HepG2 (cell line): ENCODE results near the gene ZMYND10. TPM values are rescaled to one million over a fixed set of nuclear protein-coding genes. Genes with fewer than 3 reads are reported as not detected.

ENCODE experiments used
- ATAD3A ChIP-seq: sonication (generic); formaldehyde crosslinking; IDR thresholded peaks from 2 replicates; pipeline ENCODE4 v1.4.0; 2020; ENCODE audit warnings: missing genetic modification reagents
- ETV6 ChIP-seq: sonication (generic); formaldehyde crosslinking; conservative IDR thresholded peaks from 2 replicates; pipeline ENCODE4 v1.4.0; 2020; ENCODE audit warnings: missing genetic modification reagents
- FLYWCH1 ChIP-seq: sonication (generic); formaldehyde crosslinking; IDR thresholded peaks from 2 replicates; pipeline ENCODE4 v1.8.1; 2023; ENCODE audit warnings: mild to moderate bottlenecking, missing genetic modification reagents
- FOXJ3 ChIP-seq: sonication (generic); formaldehyde crosslinking; IDR thresholded peaks from 2 replicates; pipeline ENCODE4 v1.4.0; 2020; ENCODE audit warnings: missing genetic modification reagents, mild to moderate bottlenecking, borderline replicate concordance
- IRX3 ChIP-seq: sonication (generic); formaldehyde crosslinking; IDR thresholded peaks from 2 replicates; pipeline ENCODE4 v1.8.1; 2023; ENCODE audit warnings: mild to moderate bottlenecking, low read depth, missing genetic modification reagents, borderline replicate concordance
- KDM2A ChIP-seq: sonication (generic); formaldehyde crosslinking; IDR thresholded peaks from 2 replicates; pipeline ENCODE4 v1.4.0; 2020; ENCODE audit warnings: low read depth, missing genetic modification reagents, borderline replicate concordance
- MAFG ChIP-seq: sonication (generic); formaldehyde crosslinking; IDR thresholded peaks from 2 replicates; pipeline ENCODE4 v1.5.1; 2020; ENCODE audit warnings: mild to moderate bottlenecking, missing genetic modification reagents
- MED1 ChIP-seq: sonication (generic); formaldehyde crosslinking; IDR thresholded peaks from 2 replicates; pipeline ENCODE4 v1.4.0; 2020; ENCODE audit warnings: missing genetic modification reagents
- NFIB ChIP-seq: sonication (generic); formaldehyde crosslinking; IDR thresholded peaks from 2 replicates; pipeline ENCODE4 v1.9.0; 2021; ENCODE audit warnings: missing genetic modification reagents, mild to moderate bottlenecking, borderline replicate concordance
- NFYB ChIP-seq: sonication (generic); formaldehyde crosslinking; IDR thresholded peaks from 2 replicates; pipeline ENCODE4 v1.4.0; 2020; ENCODE audit warnings: missing genetic modification reagents
- NR3C1 ChIP-seq: sonication (generic); formaldehyde crosslinking; IDR thresholded peaks from 2 replicates; pipeline ENCODE4 v1.4.0; 2020; ENCODE audit warnings: missing genetic modification reagents
- PHF8 ChIP-seq: sonication (generic); formaldehyde crosslinking; IDR thresholded peaks from 2 replicates; pipeline ENCODE4 v1.5.0; 2020; ENCODE audit warnings: missing genetic modification reagents
- PRMT3 ChIP-seq: sonication (generic); formaldehyde crosslinking; IDR thresholded peaks from 2 replicates; pipeline ENCODE4 v1.8.1; 2022; ENCODE audit warnings: low read depth, mild to moderate bottlenecking, moderate library complexity, missing genetic modification reagents, borderline replicate concordance
- RARA ChIP-seq: IDR thresholded peaks from 2 replicates; pipeline ENCODE4 v1.6.1; 2016; ENCODE audit warnings: missing genetic modification reagents, missing compliant biosample characterization
- REPIN1 ChIP-seq: sonication (generic); formaldehyde crosslinking; IDR thresholded peaks from 2 replicates; pipeline ENCODE4 v1.8.0; 2022; ENCODE audit warnings: missing genetic modification reagents, low read depth, mild to moderate bottlenecking, borderline replicate concordance
- RORA ChIP-seq: sonication (generic); formaldehyde crosslinking; IDR thresholded peaks from 2 replicates; pipeline ENCODE4 v1.5.0; 2020; ENCODE audit warnings: mild to moderate bottlenecking, missing genetic modification reagents, moderate library complexity
- TBP ChIP-seq: sonication (generic); formaldehyde crosslinking; IDR thresholded peaks from 2 replicates; pipeline ENCODE4 v1.5.0; 2020; ENCODE audit warnings: missing genetic modification reagents
- ZBTB7B ChIP-seq: sonication (generic); formaldehyde crosslinking; IDR thresholded peaks from 2 replicates; pipeline ENCODE4 v1.4.0; 2020; ENCODE audit warnings: missing genetic modification reagents
- ZNF782 ChIP-seq: sonication (generic); formaldehyde crosslinking; IDR thresholded peaks from 2 replicates; pipeline ENCODE4 v1.4.0; 2020; ENCODE audit warnings: missing genetic modification reagents, mild to moderate bottlenecking, borderline replicate concordance
- polyA plus RNA-seq, 8 experiments: library from polyadenylated mRNA; depleted of rRNA in 3 of 8; stranded (reverse) in 7 of 8; unstranded in 1 of 8; fragments of >200 nt; fragmentation: Illumina TruSeq in 4 of 8; extraction: Trizol in 4 of 8; gene quantifications; 2 replicates each; pipeline versions ENCODE4 v1.2.1 to v1.2.3, GENCODE V29; 2011 to 2016; ENCODE audit warnings: low read depth in 4 of 8, missing spikeins in 1 of 8, mixed read lengths in 1 of 8; ENCODE audit not compliant: insufficient read depth in 1 of 8
- total RNA-seq, 5 experiments: library from RNA; depleted of rRNA; stranded (reverse); fragments of >200 nt; fragmentation: Illumina TruSeq; extraction: Trizol; gene quantifications; 2 replicates each; pipeline ENCODE4 v1.2.3, GENCODE V29; 2016; ENCODE audit warnings: low read depth in 1 of 5
- TF ChIP-seq, protein P1 (sequence below): sonication (generic); formaldehyde crosslinking; IDR thresholded peaks from 2 replicates; pipeline ENCODE4 v1.4.0; 2020; ENCODE audit warnings: mild to moderate bottlenecking, missing genetic modification reagents
- TF ChIP-seq, protein P2 (sequence below): sonication (generic); formaldehyde crosslinking; IDR thresholded peaks from 2 replicates; pipeline ENCODE4 v1.4.0; 2020; ENCODE audit warnings: mild to moderate bottlenecking, missing genetic modification reagents
- TF ChIP-seq, protein P3 (sequence below): sonication (generic); formaldehyde crosslinking; IDR thresholded peaks from 2 replicates; pipeline ENCODE4 v1.5.0; 2020; ENCODE audit warnings: missing genetic modification reagents
- TF ChIP-seq, protein P4 (sequence below): sonication (generic); formaldehyde crosslinking; IDR thresholded peaks from 2 replicates; pipeline ENCODE4 v1.4.0; 2020; ENCODE audit warnings: missing genetic modification reagents; ENCODE audit errors: not compliant biosample characterization

Gene ZMYND10
- total and polyA plus RNA-seq, 2 of the 13 experiments (the other 11 are each of a cell fraction or from before 2014, with no cell fraction given): 0.60 to 0.74 TPM

DNA sequence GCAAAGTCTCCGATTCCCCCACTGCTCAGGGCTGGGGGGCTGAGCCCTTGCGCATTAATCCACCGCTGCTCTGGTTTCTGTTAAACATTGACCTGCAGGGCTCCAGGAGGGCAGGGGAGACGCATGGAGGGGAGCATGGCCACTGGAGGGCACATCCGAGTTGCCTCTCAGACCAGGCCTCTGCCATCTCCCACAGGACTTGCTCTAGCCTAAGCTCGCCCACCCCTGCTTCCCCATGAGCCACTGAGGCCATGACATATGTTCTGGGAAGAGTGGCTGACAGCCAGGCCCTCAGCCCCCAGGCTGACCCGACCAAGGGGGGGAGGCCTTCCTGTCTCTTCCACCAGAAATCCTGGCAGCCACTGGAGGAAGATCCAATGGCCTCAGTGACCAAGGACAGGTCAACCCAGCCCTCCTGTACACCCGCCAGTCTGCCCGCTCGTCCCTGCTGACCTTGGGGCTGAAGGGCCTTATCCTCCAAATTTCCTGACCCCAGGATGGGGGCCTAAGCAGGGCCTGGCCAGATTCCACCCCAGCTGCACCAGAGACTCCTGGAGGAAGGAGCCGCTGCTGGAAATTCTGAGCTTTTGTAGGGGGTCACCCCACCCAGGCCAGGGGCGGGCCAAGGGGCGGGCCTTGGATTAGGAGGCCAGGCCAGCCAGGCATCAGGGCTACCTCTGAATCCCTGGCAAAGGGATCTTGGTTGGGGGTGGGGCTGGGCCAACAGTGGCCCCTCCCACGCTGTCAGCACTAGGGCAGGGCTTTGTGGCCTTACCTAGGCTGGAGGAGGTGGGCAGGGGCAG lies 42.3 kb downstream of the ZMYND10 start, which contains the start of gene HYAL1 (continued):
- TF ChIP-seq, protein P1, sequence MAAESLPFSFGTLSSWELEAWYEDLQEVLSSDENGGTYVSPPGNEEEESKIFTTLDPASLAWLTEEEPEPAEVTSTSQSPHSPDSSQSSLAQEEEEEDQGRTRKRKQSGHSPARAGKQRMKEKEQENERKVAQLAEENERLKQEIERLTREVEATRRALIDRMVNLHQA: no peak
- peak; percentile 91 for TF ChIP-seq REPIN1 (CRISPR knock-in tag)
- TF ChIP-seq RORA: no peak
- peak; percentile 46 for TF ChIP-seq MED1 (CRISPR knock-in tag)
- TF ChIP-seq NFYB: peak; percentile 41; the same call in 1 of the 2 replicates
- peak; percentile 74 for TF ChIP-seq ZBTB7B
- no peak for TF ChIP-seq MAFG
- TF ChIP-seq RARA: peak; percentile 10; the same call in 1 of the 2 replicates
- TF ChIP-seq PRMT3 (CRISPR knock-in tag): peak; percentile 52
- 0 out of 2 replicates have a peak, but pooled peaks have one; percentile 42 for TF ChIP-seq FOXJ3 (CRISPR knock-in tag)
- TF ChIP-seq, protein P2, sequence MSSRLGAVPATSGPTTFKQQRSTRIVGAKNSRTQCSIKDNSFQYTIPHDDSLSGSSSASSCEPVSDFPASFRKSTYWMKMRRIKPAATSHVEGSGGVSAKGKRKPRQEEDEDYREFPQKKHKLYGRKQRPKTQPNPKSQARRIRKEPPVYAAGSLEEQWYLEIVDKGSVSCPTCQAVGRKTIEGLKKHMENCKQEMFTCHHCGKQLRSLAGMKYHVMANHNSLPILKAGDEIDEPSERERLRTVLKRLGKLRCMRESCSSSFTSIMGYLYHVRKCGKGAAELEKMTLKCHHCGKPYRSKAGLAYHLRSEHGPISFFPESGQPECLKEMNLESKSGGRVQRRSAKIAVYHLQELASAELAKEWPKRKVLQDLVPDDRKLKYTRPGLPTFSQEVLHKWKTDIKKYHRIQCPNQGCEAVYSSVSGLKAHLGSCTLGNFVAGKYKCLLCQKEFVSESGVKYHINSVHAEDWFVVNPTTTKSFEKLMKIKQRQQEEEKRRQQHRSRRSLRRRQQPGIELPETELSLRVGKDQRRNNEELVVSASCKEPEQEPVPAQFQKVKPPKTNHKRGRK (CRISPR knock-in tag): no peak
- peak; percentile 71; the same call in 1 of the 2 replicates for TF ChIP-seq ZNF782
- no peak for TF ChIP-seq ATAD3A (CRISPR knock-in tag)
- TF ChIP-seq ETV6 (CRISPR knock-in tag): peak; percentile 65; the same call in 1 of the 2 replicates
- peak; percentile 44; the same call in 1 of the 2 replicates for TF ChIP-seq KDM2A (CRISPR knock-in tag)
- TF ChIP-seq FLYWCH1 (CRISPR knock-in tag): 0 out of 2 replicates have a peak, but pooled peaks have one; percentile 78
- TF ChIP-seq, protein P3, sequence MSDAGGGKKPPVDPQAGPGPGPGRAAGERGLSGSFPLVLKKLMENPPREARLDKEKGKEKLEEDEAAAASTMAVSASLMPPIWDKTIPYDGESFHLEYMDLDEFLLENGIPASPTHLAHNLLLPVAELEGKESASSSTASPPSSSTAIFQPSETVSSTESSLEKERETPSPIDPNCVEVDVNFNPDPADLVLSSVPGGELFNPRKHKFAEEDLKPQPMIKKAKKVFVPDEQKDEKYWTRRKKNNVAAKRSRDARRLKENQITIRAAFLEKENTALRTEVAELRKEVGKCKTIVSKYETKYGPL (CRISPR knock-in tag): 0 out of 2 replicates have a peak, but pooled peaks have one; percentile 37
- TF ChIP-seq NFIB (CRISPR knock-in tag): no peak
- 0 out of 2 replicates have a peak, but pooled peaks have one; percentile 66 for TF ChIP-seq IRX3 (CRISPR knock-in tag)
- no peak for TF ChIP-seq TBP (CRISPR knock-in tag)
- TF ChIP-seq PHF8: peak; percentile 82
- TF ChIP-seq, protein P4, sequence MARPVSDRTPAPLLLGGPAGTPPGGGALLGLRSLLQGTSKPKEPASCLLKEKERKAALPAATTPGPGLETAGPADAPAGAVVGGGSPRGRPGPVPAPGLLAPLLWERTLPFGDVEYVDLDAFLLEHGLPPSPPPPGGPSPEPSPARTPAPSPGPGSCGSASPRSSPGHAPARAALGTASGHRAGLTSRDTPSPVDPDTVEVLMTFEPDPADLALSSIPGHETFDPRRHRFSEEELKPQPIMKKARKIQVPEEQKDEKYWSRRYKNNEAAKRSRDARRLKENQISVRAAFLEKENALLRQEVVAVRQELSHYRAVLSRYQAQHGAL (CRISPR knock-in tag): peak; percentile 80
- no peak for TF ChIP-seq NR3C1 (CRISPR knock-in tag)
